H1 (cell line): Measurements from ENCODE around the gene NELFA. TPM values are rescaled to one million over a fixed set of nuclear protein-coding genes. Genes with fewer than 3 reads are reported as not detected.

Experiments
- CTCF ChIA-PET: fragments of 300-600 bp; sonication (Branson Sonifier 250); formaldehyde crosslinking; loops from one replicate; lab custom pipeline; 2021; ENCODE audit not compliant: partially characterized antibody; lab: Charles Lee
- POLR2A ChIA-PET: fragments of 300-600 bp; sonication (Branson Sonifier 250); formaldehyde crosslinking; loops from one replicate; lab custom pipeline; 2021; ENCODE audit warnings: inconsistent platforms; ENCODE audit not compliant: partially characterized antibody; lab: Charles Lee
- DNase-seq, 2 experiments: peaks; one replicate each; pipeline versions ENCODE4 v3.0.0 to v3.0.0-alpha.2; 2010 to 2022; ENCODE audit warnings: low spot score in 2 of 2, low read depth in 1 of 2, mixed read lengths in 1 of 2
- FAIRE-seq: peaks from 2 replicates; lab custom pipeline; 2011; peaks lifted over from hg19 to GRCh38; lab: Jason Lieb, UNC
- H2AFZ ChIP-seq: 2 replicates; pipeline ENCODE4 v1.8.1; 2012; ENCODE audit warnings: low read length, inconsistent platforms
- H2AK5ac ChIP-seq: 2 replicates; pipeline ENCODE4 v1.6.1; 2013; ENCODE audit warnings: low read depth, low read length
- H2BK120ac ChIP-seq: replicated peaks from 2 replicates; pipeline ENCODE3; 2013; ENCODE audit warnings: low read depth, low read length, inconsistent platforms
- H2BK12ac ChIP-seq: 2 replicates; pipeline ENCODE4 v1.6.1; 2013; ENCODE audit warnings: low read depth, low read length
- H2BK15ac ChIP-seq: 2 replicates; pipeline ENCODE4 v1.6.1; 2013; ENCODE audit warnings: low read length
- H2BK20ac ChIP-seq: 2 replicates; pipeline ENCODE4 v1.6.1; 2013; ENCODE audit warnings: low read length
- H2BK5ac ChIP-seq: 2 replicates; pipeline ENCODE4 v1.6.1; 2013; ENCODE audit warnings: low read depth, low read length
- H3K14ac ChIP-seq: 2 replicates; pipeline ENCODE4 v1.6.1; 2013; ENCODE audit warnings: inconsistent platforms; ENCODE audit not compliant: insufficient read length
- H3K18ac ChIP-seq: 2 replicates; pipeline ENCODE4 v1.6.1; 2013; ENCODE audit warnings: low read length; ENCODE audit errors: extremely low read depth
- H3K23ac ChIP-seq: 2 replicates; pipeline ENCODE4 v1.6.1; 2013; ENCODE audit warnings: inconsistent platforms; ENCODE audit not compliant: insufficient read length
- H3K23me2 ChIP-seq: 2 replicates; pipeline ENCODE4 v1.6.1; 2013; ENCODE audit warnings: low read depth, low read length
- H3K27ac ChIP-seq: 2 replicates; pipeline ENCODE4 v1.6.1; 2011; ENCODE audit warnings: low read depth, low read length, inconsistent platforms
- H3K27me3 ChIP-seq, 4 experiments: replicated peaks in 1 of 4; 1 replicate in 1 of 4; 2 replicates in 3 of 4; pipeline versions ENCODE4 v1.6.1 to v1.8.1; 2011 to 2013; ENCODE audit warnings: low read length in 3 of 4, mild to moderate bottlenecking in 3 of 4, inconsistent platforms in 2 of 4, mixed read lengths in 2 of 4, moderate library complexity in 1 of 4; ENCODE audit not compliant: control insufficient read depth in 3 of 4, insufficient read depth in 3 of 4; ENCODE audit errors: extremely low read depth in 1 of 4
- H3K36me3 ChIP-seq, 4 experiments: 2 replicates each; pipeline versions ENCODE4 v1.6.1 to v1.8.1; 2011 to 2013; ENCODE audit warnings: mild to moderate bottlenecking in 4 of 4, low read length in 3 of 4, moderate library complexity in 2 of 4, control low read depth in 1 of 4, inconsistent platforms in 1 of 4; ENCODE audit not compliant: insufficient read depth in 4 of 4, control insufficient read depth in 2 of 4
- H3K4ac ChIP-seq: replicated peaks from 2 replicates; pipeline ENCODE3; 2013; ENCODE audit warnings: low read length, low read depth, mixed read lengths, inconsistent platforms; ENCODE audit not compliant: insufficient read length
- H3K4me1 ChIP-seq, 4 experiments: replicated peaks in 1 of 4; 1 replicate in 1 of 4; 2 replicates in 3 of 4; pipeline versions ENCODE4 v1.6.1 to v1.8.1; 2011 to 2013; ENCODE audit warnings: low read length in 3 of 4, inconsistent platforms in 2 of 4, mixed read lengths in 1 of 4; ENCODE audit not compliant: insufficient read depth in 4 of 4, control insufficient read depth in 3 of 4
- H3K4me2 ChIP-seq, 2 experiments: 2 replicates each; pipeline versions ENCODE4 v1.6.1 to v1.8.1; 2011 to 2013; ENCODE audit warnings: low read depth in 2 of 2, low read length in 2 of 2, control low read depth in 1 of 2, inconsistent platforms in 1 of 2, mild to moderate bottlenecking in 1 of 2; ENCODE audit not compliant: insufficient read depth in 1 of 2
- H3K4me3 ChIP-seq, 4 experiments: fragments of 200-600, 300-600 bp in 1 of 4; sonication (generic), shearing (Covaris generic), sonication (Bioruptor Twin) in 1 of 4; 2 replicates each; pipeline versions ENCODE4 v1.5.1 to v1.8.1; 2011 to 2016; ENCODE audit warnings: low read length in 4 of 4, low read depth in 3 of 4, control low read depth in 2 of 4, inconsistent platforms in 2 of 4, mild to moderate bottlenecking in 2 of 4, mixed read lengths in 1 of 4, moderate library complexity in 1 of 4; ENCODE audit not compliant: insufficient read depth in 2 of 4; ENCODE audit errors: extremely low read depth in 1 of 4
- H3K56ac ChIP-seq: replicated peaks from 2 replicates; pipeline ENCODE3; 2013; ENCODE audit warnings: low read depth, mild to moderate bottlenecking, mixed read lengths, low read length, inconsistent platforms; ENCODE audit not compliant: insufficient read length
- H3K79me1 ChIP-seq: 2 replicates; pipeline ENCODE4 v1.6.1; 2013; ENCODE audit warnings: low read depth, low read length, control low read depth
- H3K79me2 ChIP-seq, 2 experiments: 2 replicates each; pipeline versions ENCODE4 v1.6.1 to v1.8.1; 2012 to 2013; ENCODE audit warnings: low read length in 2 of 2, mild to moderate bottlenecking in 2 of 2, inconsistent platforms in 1 of 2; ENCODE audit not compliant: insufficient read depth in 2 of 2, control insufficient read depth in 1 of 2
- H3K9ac ChIP-seq, 4 experiments: replicated peaks in 1 of 4; 1 replicate in 1 of 4; 2 replicates in 3 of 4; pipeline versions ENCODE4 v1.6.1 to v1.8.1; 2011 to 2013; ENCODE audit warnings: low read depth in 3 of 4, low read length in 3 of 4, control low read depth in 2 of 4, mild to moderate bottlenecking in 2 of 4, moderate library complexity in 2 of 4, inconsistent platforms in 1 of 4; ENCODE audit errors: extremely low read depth in 1 of 4
- H3K9me3 ChIP-seq, 2 experiments: 2 replicates each; pipeline versions ENCODE4 v1.6.1 to v1.8.1; 2012 to 2013; ENCODE audit warnings: mild to moderate bottlenecking in 2 of 2, moderate library complexity in 2 of 2, control low read depth in 1 of 2, inconsistent platforms in 1 of 2, low read depth in 1 of 2, low read length in 1 of 2, mixed read lengths in 1 of 2; ENCODE audit not compliant: insufficient read depth in 2 of 2
- H4K20me1 ChIP-seq, 2 experiments: replicated peaks in 1 of 2; 2 replicates each; pipeline versions ENCODE3 to v1.8.1; 2011 to 2013; ENCODE audit warnings: inconsistent platforms in 2 of 2, low read length in 2 of 2, mild to moderate bottlenecking in 1 of 2; ENCODE audit not compliant: insufficient read depth in 2 of 2, control insufficient read depth in 1 of 2
- H4K5ac ChIP-seq: 2 replicates; pipeline ENCODE4 v1.6.1; 2013; ENCODE audit warnings: low read length, low read depth, mixed read lengths, inconsistent platforms; ENCODE audit not compliant: insufficient read length
- H4K8ac ChIP-seq: 2 replicates; pipeline ENCODE4 v1.8.0; 2013; ENCODE audit warnings: mild to moderate bottlenecking, moderate library complexity, low read length, inconsistent platforms; ENCODE audit not compliant: insufficient read depth; ENCODE audit errors: extremely low read depth
- H4K91ac ChIP-seq: replicated peaks from 2 replicates; pipeline ENCODE3; 2013; ENCODE audit warnings: low read length, mixed read lengths, inconsistent platforms; ENCODE audit not compliant: insufficient read length
- CBX8 ChIP-seq: fragments of 300-800, 300-1000 bp; sonication (generic); IDR thresholded peaks from 2 replicates; pipeline ENCODE4 v1.7.1; 2016; ENCODE audit warnings: low read depth, low read length, borderline replicate concordance
- CTBP2 ChIP-seq: IDR thresholded peaks from 2 replicates; pipeline ENCODE4 v1.7.0; 2011; ENCODE audit warnings: borderline replicate concordance, mild to moderate bottlenecking, moderate library complexity, mixed read lengths, low read length; ENCODE audit not compliant: insufficient read depth, insufficient read length
- MAFK ChIP-seq: IDR thresholded peaks from 2 replicates; pipeline ENCODE4 v1.6.1; 2012; ENCODE audit warnings: low read depth, mild to moderate bottlenecking, improper control_type of control experiment, low read length
- NRF1 ChIP-seq: IDR thresholded peaks from 2 replicates; pipeline ENCODE4 v1.6.1; 2011; ENCODE audit warnings: mild to moderate bottlenecking, low read depth, low read length, improper control_type of control experiment
- WGBS, 2 experiments: shearing (Covaris generic) in 1 of 2; methylation state at CpG; one replicate each; pipeline versions ENCODE4 v1.1.6 to v1.1.7; 2013 to 2015; ENCODE audit warnings: low lambda C conversion rate in 2 of 2, mixed read lengths in 2 of 2, inconsistent platforms in 1 of 2, low coverage in 1 of 2, missing lambda C conversion rate in 1 of 2; ENCODE audit not compliant: insufficient replicate concordance in 2 of 2, insufficient coverage in 1 of 2, insufficient read length in 1 of 2; ENCODE audit errors: extremely low coverage in 1 of 2, missing lambda C conversion rate in 1 of 2; 5-methylcytosine and 5-hydroxymethylcytosine counted together
- polyA plus RNA-seq, 7 experiments: library from polyadenylated mRNA; depleted of rRNA in 3 of 7; stranded (reverse) in 5 of 7; unstranded in 2 of 7; fragments of >200 nt in 5 of 7; fragments of 200-250 nt in 2 of 7; gene quantifications; 1 replicate in 5 of 7; 2 replicates in 1 of 7; 4 replicates in 1 of 7; pipeline versions ENCODE4 v1.2.1 to v1.2.3, GENCODE V29; 2011 to 2013; ENCODE audit warnings: missing spikeins in 2 of 7, mixed read lengths in 2 of 7
- total RNA-seq: library from RNA; stranded (reverse); fragmentation: NEBNext Ultra II Directional; extraction: Animal tissue kit (Norgen Biotek cat#: 25700); gene quantifications from 2 replicates; pipeline ENCODE4 v1.2.1, GENCODE V29; 2021

NELFA gene
- total and polyA plus RNA-seq, 2 of the 8 experiments (the other 6 are each of a cell fraction or from before 2014, with no cell fraction given): 41.8 to 57.5 TPM

- POLR2A ChIA-PET: interaction anchor here (0.9 kb wide), 1 partner anchor 13 kb away, joined by 4 read pairs; no protein-coding TSS in a partner anchor
- Histone ChIP-seq H3K23ac (no peak overlapping the region), H3K4me1 (no peaks in the 10 kb centered on the region; a peak in 1 of 7 replicates), H3K27ac (no peak overlapping the region), H2BK120ac (no peak overlapping the region), H2AFZ (no peak overlapping the region), H3K36me3 (peaks cover 24 to 79% (median 54%) of the 10 kb centered on the region in 4 experiments), H2BK15ac (no peak overlapping the region), H3K27me3 (no peaks in the 10 kb centered on the region), H3K14ac (no peak overlapping the region), H3K9me3 (no peaks in the 10 kb centered on the region), H4K5ac (no peak overlapping the region), H3K18ac (no peak overlapping the region), H2BK12ac (no peak overlapping the region), H2BK5ac (no peak overlapping the region; the same call in 1 of the 2 replicates), H3K56ac (no peak overlapping the region), H2BK20ac (no peak overlapping the region), H2AK5ac (no peak overlapping the region), H3K4me2 (no peak overlapping the region), H4K20me1 (peaks cover 2 to 24% of the 10 kb centered on the region in 2 experiments), H3K4ac (no peak overlapping the region), H3K79me1 (no peaks in the 10 kb centered on the region), H3K9ac (no peak overlapping the region), H3K23me2 (no peaks in the 10 kb centered on the region), H3K4me3 (no peak overlapping the region), H3K79me2 (no peaks in the 10 kb centered on the region), H4K91ac (no peak overlapping the region), H4K8ac (no peak overlapping the region)
- no peak for FAIRE-seq
- no peak for DNase-seq
- 88% methylated on average over 18 of the region's 21 CpGs; no CpG with 5 or more reads in 1 of the 2 experiments for WGBS, 2 experiments
- CTCF ChIA-PET: interaction anchor here (0.8 to 1.7 kb wide), 3 partner anchors 9 to 150 kb away, joined by 3 to 6 read pairs (median 3); no protein-coding TSS in a partner anchor
- TF ChIP-seq NRF1: no peak
- no peak for TF ChIP-seq CTBP2
- TF ChIP-seq CBX8: no peak
- no peak for TF ChIP-seq MAFK
Measured at GRCh38 chr4:1983846-1984405, 24.8 kb downstream of the NELFA start.
